T-cell (primary cell): Measurements from ENCODE around the gene SPTAN1. TPM values are rescaled to one million over a fixed set of nuclear protein-coding genes. Genes with fewer than 3 reads are reported as not detected.

Source experiments
- ATAC-seq, 4 experiments: fragments of 200-7000 bp in 3 of 4; fragments of 150-1000 bp in 1 of 4; cut with Tn5 transposase; replicated peaks in 1 of 4; 1 replicate in 3 of 4; 2 replicates in 1 of 4; pipeline ENCODE4 v1.10.0; 2021; ENCODE audit warnings: moderate library complexity in 3 of 4, mild to moderate bottlenecking in 2 of 4, moderate number of reproducible peaks in 1 of 4
- CTCF ChIA-PET, 2 donors: fragments of 300-600 bp; sonication (Branson Sonifier 250); formaldehyde crosslinking; loops; one replicate each; lab custom pipeline; 2022; ENCODE audit warnings: antibody characterized with exemption in 2 of 2; lab: Charles Lee
- POLR2A ChIA-PET, 2 donors: fragments of 300-600 bp; sonication (Branson Sonifier 250); formaldehyde crosslinking; loops; one replicate each; lab custom pipeline; 2022; ENCODE audit warnings: antibody characterized with exemption in 2 of 2; lab: Charles Lee
- DNase-seq, 35 experiments: peaks; one replicate each; pipeline versions ENCODE4 v3.0.0 to v3.0.0-alpha.2; 2013 to 2023
- H3K27ac ChIP-seq: one replicate; pipeline ENCODE4 v1.5.1; 2013; ENCODE audit warnings: low read length
- H3K27me3 ChIP-seq, 2 experiments: replicated peaks in 1 of 2; 1 replicate in 1 of 2; 2 replicates in 1 of 2; pipeline versions ENCODE4 v1.6.1 to v1.7.0; 2013; ENCODE audit warnings: low read length in 1 of 2, mixed read lengths in 1 of 2; ENCODE audit not compliant: control insufficient read depth in 2 of 2, insufficient read depth in 2 of 2; ENCODE audit errors: extremely low read depth in 1 of 2
- H3K36me3 ChIP-seq, 2 donors: 1 replicate in 1 of 2; 2 replicates in 1 of 2; pipeline versions ENCODE4 v1.6.1 to v1.7.0; 2013; ENCODE audit warnings: low read length in 1 of 2; ENCODE audit not compliant: control insufficient read depth in 2 of 2, insufficient read depth in 1 of 2; ENCODE audit errors: extremely low read depth in 1 of 2
- H3K4me1 ChIP-seq, 2 experiments: 1 replicate in 1 of 2; 2 replicates in 1 of 2; pipeline versions ENCODE4 v1.6.1 to v1.7.0; 2013; ENCODE audit warnings: low read length in 2 of 2, mixed read lengths in 1 of 2; ENCODE audit not compliant: insufficient read depth in 2 of 2, control insufficient read depth in 1 of 2; ENCODE audit errors: extremely low read depth in 1 of 2
- H3K4me3 ChIP-seq, 2 donors: 1 replicate in 1 of 2; 2 replicates in 1 of 2; pipeline versions ENCODE4 v1.5.1 to v1.7.0; 2013; ENCODE audit warnings: mild to moderate bottlenecking in 2 of 2, low read length in 1 of 2, moderate library complexity in 1 of 2; ENCODE audit not compliant: control insufficient read depth in 1 of 2; ENCODE audit errors: extremely low read depth in 1 of 2
- H3K9me3 ChIP-seq: 2 replicates; pipeline ENCODE4 v1.7.0; 2013
- H3K27ac Mint-ChIP-seq, 2 donors: one replicate each; pipeline ENCODE4 v1.8.0; 2020 to 2021; ENCODE audit warnings: mild to moderate bottlenecking in 2 of 2, mixed read lengths in 2 of 2
- H3K27me3 Mint-ChIP-seq, 2 donors: one replicate each; pipeline ENCODE4 v1.8.0; 2021 to 2022; ENCODE audit warnings: mixed read lengths in 2 of 2
- H3K36me3 Mint-ChIP-seq: one replicate; pipeline ENCODE4 v1.8.0; 2021; ENCODE audit warnings: mixed read lengths
- H3K4me1 Mint-ChIP-seq, 3 donors: one replicate each; pipeline ENCODE4 v1.8.0; 2020 to 2022; ENCODE audit warnings: mixed read lengths in 3 of 3, mild to moderate bottlenecking in 1 of 3
- H3K4me3 Mint-ChIP-seq, 3 donors: one replicate each; pipeline ENCODE4 v1.8.0; 2020 to 2022; ENCODE audit warnings: mild to moderate bottlenecking in 3 of 3, mixed read lengths in 3 of 3, moderate library complexity in 3 of 3
- H3K9me3 Mint-ChIP-seq, 3 donors: one replicate each; pipeline ENCODE4 v1.8.0; 2020 to 2022; ENCODE audit warnings: mixed read lengths in 3 of 3
- WGBS: methylation state at CpG from one replicate; pipeline ENCODE4 v1.1.5; 2013; ENCODE audit warnings: missing lambda C conversion rate; ENCODE audit not compliant: insufficient coverage; 5-methylcytosine and 5-hydroxymethylcytosine counted together
- total RNA-seq, 35 experiments: library from RNA in 6 of 35; stranded (reverse) in 6 of 35; fragments of 120-200 nt in 1 of 35; gene quantifications; one replicate each; pipeline versions ENCODE4 v1.2.1 to v1.2.4 and lab custom pipeline; 2013 to 2026

Gene SPTAN1
- total RNA-seq, 5 donors from 2014 or later (not counting 1 experiment from before 2014, with no cell fraction given): 446 to 594 (median 461) TPM

DNA sequence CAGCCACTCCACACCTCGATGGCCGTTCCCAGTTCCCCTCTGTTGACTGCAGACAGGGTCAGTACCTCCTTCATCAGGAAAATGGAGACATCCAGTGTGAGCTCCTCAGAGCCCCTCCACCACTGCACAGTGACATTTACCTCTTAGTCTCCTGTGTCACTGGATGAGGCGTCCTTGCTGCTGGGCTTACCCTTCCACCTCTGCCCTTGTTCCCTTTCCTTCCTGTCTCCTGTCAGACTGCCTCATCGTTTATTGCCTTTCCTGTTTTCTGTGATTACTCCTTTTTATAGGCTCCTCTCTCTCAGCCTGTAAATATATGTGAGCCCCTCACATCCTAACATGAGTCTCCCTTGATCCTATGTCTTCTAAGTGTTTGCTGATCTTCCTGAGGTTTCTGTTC is 23.2 kb upstream of the SPTAN1 start:
- peaks cover 47% of the 10 kb centered on the region for H3K36me3 Mint-ChIP-seq
- POLR2A ChIA-PET: interaction anchor here in 1 of 2 donors (0.6 kb wide), 1 partner anchor 108 kb away, joined by 8 read pairs; the partner anchor contains the start of gene CERCAM
- DNase-seq: no peak
- no peaks in the 10 kb centered on the region for H3K27me3 Mint-ChIP-seq
- Histone ChIP-seq H3K9me3 (no peaks in the 10 kb centered on the region), H3K27me3 (no peaks in the 10 kb centered on the region), H3K4me1 (no peaks in the 10 kb centered on the region), H3K27ac (no peak overlapping the region), H3K36me3 (peaks cover 8 to 79% of the 10 kb centered on the region in 2 donors), H3K4me3 (no peak overlapping the region)
- no peak overlapping the region for H3K4me3 Mint-ChIP-seq
- CTCF ChIA-PET: no interaction called here
- 98% methylated on average over 3 of the region's 4 CpGs for WGBS
- no peaks in the 10 kb centered on the region for H3K9me3 Mint-ChIP-seq
- ATAC-seq: no peak
- no peaks in the 10 kb centered on the region for H3K4me1 Mint-ChIP-seq
- no peak overlapping the region for H3K27ac Mint-ChIP-seq

- H3K27ac ChIP-seq: no peak overlapping the region
- no peak for DNase-seq
- no peak overlapping the region for H3K4me3 ChIP-seq
- ATAC-seq: no peak
- H3K36me3 ChIP-seq: peaks cover 8 to 69% of the 10 kb centered on the region in 2 donors
- H3K4me1 ChIP-seq: no peaks in the 10 kb centered on the region
- ChIA-PET POLR2A (no interaction called here), CTCF (no interaction called here)
- no CpG with 5 or more reads among the region's 4 CpGs for WGBS
- no peaks in the 10 kb centered on the region for H3K27me3 Mint-ChIP-seq
- no peaks in the 10 kb centered on the region for H3K9me3 ChIP-seq
- H3K36me3 Mint-ChIP-seq: peaks cover 39% of the 10 kb centered on the region
- no peaks in the 10 kb centered on the region for H3K27me3 ChIP-seq
- H3K27ac Mint-ChIP-seq: no peak overlapping the region
- H3K9me3 Mint-ChIP-seq: no peaks in the 10 kb centered on the region
- no peak overlapping the region for H3K4me3 Mint-ChIP-seq
- no peaks in the 10 kb centered on the region for H3K4me1 Mint-ChIP-seq
Observed at GRCh38 chr9:128532581-128532980, 19.8 kb upstream of the SPTAN1 start.

GRCh38 chr9:128540634-128541360 is 11.6 kb upstream of the SPTAN1 start:
- DNase-seq: no peak
- Mint-ChIP-seq H3K36me3 (peaks cover 47% of the 10 kb centered on the region), H3K4me1 (peaks cover 0 to 7% (median 0%) of the 10 kb centered on the region in 3 donors), H3K27me3 (no peaks in the 10 kb centered on the region), H3K4me3 (no peak overlapping the region), H3K9me3 (no peaks in the 10 kb centered on the region), H3K27ac (peak overlapping the region in 1 of 2 donors; percentile 19)
- WGBS: no CpG with 5 or more reads among the region's 3 CpGs
- Histone ChIP-seq H3K27me3 (no peaks in the 10 kb centered on the region), H3K36me3 (peaks cover 22 to 67% of the 10 kb centered on the region in 2 donors), H3K4me3 (no peak overlapping the region), H3K4me1 (peaks cover 0 to 6% of the 10 kb centered on the region in 2 experiments), H3K27ac (no peak overlapping the region), H3K9me3 (no peaks in the 10 kb centered on the region)
- ATAC-seq: no peak
- CTCF ChIA-PET: interaction anchor here in 1 of 2 donors (0.6 kb wide), 2 partner anchors 44 to 1703 kb away, joined by 3 to 6 read pairs; no protein-coding TSS in a partner anchor
- POLR2A ChIA-PET: no interaction called here

DNA sequence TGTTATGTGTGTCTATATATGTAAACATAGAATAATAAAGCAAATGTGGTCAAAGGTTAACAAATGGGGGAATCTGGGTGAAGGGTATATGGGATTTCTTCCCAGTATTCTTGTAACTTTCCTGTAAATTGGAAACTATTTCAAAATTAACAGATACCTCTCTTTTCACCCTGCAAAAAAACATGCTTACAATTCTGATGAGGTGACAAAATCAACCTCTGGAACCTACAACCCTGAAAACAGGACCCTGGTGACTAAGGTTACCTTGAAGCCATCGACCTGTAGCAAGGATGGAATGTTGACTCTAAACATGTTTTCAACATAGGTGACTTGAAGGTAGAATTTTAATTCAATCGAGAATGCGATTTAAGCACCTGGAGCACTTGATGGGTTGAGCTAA is 5.9 kb upstream of the SPTAN1 start:
- Histone ChIP-seq H3K27ac (no peak overlapping the region), H3K4me1 (peaks cover 8 to 14% of the 10 kb centered on the region in 2 experiments), H3K4me3 (no peak overlapping the region), H3K9me3 (no peaks in the 10 kb centered on the region), H3K27me3 (no peaks in the 10 kb centered on the region), H3K36me3 (peaks cover 7 to 13% of the 10 kb centered on the region in 2 donors)
- Mint-ChIP-seq H3K9me3 (no peaks in the 10 kb centered on the region), H3K36me3 (peaks cover 9% of the 10 kb centered on the region), H3K4me1 (peaks cover 15 to 23% (median 23%) of the 10 kb centered on the region in 3 donors), H3K4me3 (no peak overlapping the region), H3K27me3 (no peaks in the 10 kb centered on the region), H3K27ac (no peak overlapping the region)
- ATAC-seq (no peak), DNase-seq (no peak)
- ChIA-PET POLR2A (no interaction called here), CTCF (no interaction called here)
- WGBS: 70% methylated on average over 2 of the region's 3 CpGs

DNA sequence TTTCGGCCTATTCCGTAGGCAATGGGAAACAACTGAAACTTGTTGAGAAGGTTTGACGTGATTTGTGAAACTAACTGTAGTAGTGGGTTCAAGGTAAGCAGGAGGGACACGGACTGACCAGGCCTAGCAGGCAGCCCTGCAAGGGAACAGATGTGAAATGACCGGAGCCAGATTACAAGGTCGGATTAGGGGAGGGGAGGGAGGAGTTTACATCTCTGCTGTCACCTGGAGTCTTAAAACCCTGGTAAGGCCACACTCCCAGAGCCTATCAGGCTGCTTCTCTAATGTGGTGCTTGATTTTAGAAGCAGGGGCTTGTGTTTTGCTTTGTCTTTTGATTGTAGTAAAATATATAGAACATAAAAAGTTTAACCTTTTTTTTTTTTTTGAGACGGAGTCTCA is 3.5 kb upstream of the SPTAN1 start:
- no peak for DNase-seq
- H3K4me1 Mint-ChIP-seq: peaks cover 21 to 29% (median 28%) of the 10 kb centered on the region in 3 donors
- no peaks in the 10 kb centered on the region for H3K27me3 ChIP-seq
- CTCF ChIA-PET: no interaction called here
- no peak overlapping the region for H3K4me3 Mint-ChIP-seq
- no peaks in the 10 kb centered on the region for H3K36me3 Mint-ChIP-seq
- H3K9me3 Mint-ChIP-seq: no peaks in the 10 kb centered on the region
- H3K27ac ChIP-seq: no peak overlapping the region
- H3K4me3 ChIP-seq: no peak overlapping the region
- WGBS: 89% methylated on average over 2 of the region's 7 CpGs
- POLR2A ChIA-PET: no interaction called here
- no peaks in the 10 kb centered on the region for H3K36me3 ChIP-seq
- no peaks in the 10 kb centered on the region for H3K27me3 Mint-ChIP-seq
- no peaks in the 10 kb centered on the region for H3K9me3 ChIP-seq
- no peak for ATAC-seq
- H3K27ac Mint-ChIP-seq: no peak overlapping the region
- H3K4me1 ChIP-seq: peaks cover 17 to 26% of the 10 kb centered on the region in 2 experiments

DNA sequence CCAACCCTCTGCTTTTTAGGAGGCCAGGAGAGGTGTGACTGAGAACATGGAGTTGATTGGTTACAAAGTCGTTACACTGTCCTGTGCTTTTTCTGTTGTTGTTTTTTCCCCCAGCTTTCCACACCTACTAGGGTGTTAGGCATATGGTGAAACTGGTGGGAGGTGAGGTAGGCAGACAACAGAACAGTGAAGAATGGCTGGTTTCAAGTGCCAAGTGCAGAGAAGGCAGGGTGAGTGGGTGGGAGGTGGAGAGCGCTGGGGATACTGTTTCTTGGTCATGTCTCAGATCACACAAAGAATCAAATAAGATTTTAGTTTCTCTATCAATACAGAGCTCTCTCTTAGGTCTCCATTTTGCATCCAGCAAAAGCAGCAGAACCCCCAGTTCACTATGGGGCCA is 2.2 kb upstream of the SPTAN1 start:
- Mint-ChIP-seq H3K27me3 (no peaks in the 10 kb centered on the region), H3K27ac (peak overlapping the region; percentile 91 to 94), H3K4me1 (peaks cover 21 to 29% (median 28%) of the 10 kb centered on the region in 3 donors), H3K9me3 (no peaks in the 10 kb centered on the region), H3K4me3 (peak overlapping the region in 2 of 3 donors; percentile 4 to 49), H3K36me3 (no peaks in the 10 kb centered on the region)
- Histone ChIP-seq H3K27me3 (no peaks in the 10 kb centered on the region), H3K27ac (peak overlapping the region; percentile 97), H3K4me3 (no peak overlapping the region), H3K9me3 (no peaks in the 10 kb centered on the region), H3K4me1 (peaks cover 30 to 37% of the 10 kb centered on the region in 2 experiments), H3K36me3 (no peaks in the 10 kb centered on the region)
- DNase-seq (peak in 6 of 35 experiments; percentile 10 to 32 (median 11)), ATAC-seq (no peak)
- POLR2A ChIA-PET: interaction anchor here (0.6 to 1.1 kb wide), 3 partner anchors 13 to 1228 kb away, joined by 3 to 8 read pairs (median 3); no protein-coding TSS in a partner anchor
- CTCF ChIA-PET: interaction anchor here in 1 of 2 donors (0.5 to 1.2 kb wide), 2 partner anchors 49 to 95 kb away, joined by 3 to 4 read pairs; partner anchors contain the start of gene ODF2
- whole genome bisulfite sequencing: no CpG with 5 or more reads among the region's 2 CpGs
